ENCODE results near the gene ERLEC1.

GRCh38 chr2:53801547-53801946, 14.7 kb downstream of the ERLEC1 start:
- TF ChIP-seq FOXK2 (IDR thresholded peaks at IDR 0.05) (no peak), FOXM1 (IDR thresholded peaks at IDR 0.05; ENCODE audit: borderline replicate concordance) (no peak), FOXA1 (IDR thresholded peaks at IDR 0.05) (no peak), LEF1 (IDR thresholded peaks at IDR 0.05; ENCODE audit: borderline replicate concordance) (no peak), NFRKB (IDR thresholded peaks at IDR 0.05) (no peak), TARDBP (IDR thresholded peaks at IDR 0.05) (no peak)

Measured in HEK293T (cell line).